HG02981 (cell line): ENCODE results near the gene RERG.
"Not testable (repeated sequence)": the region's sequence is repeated elsewhere in the genome, so short reads cannot be mapped to it uniquely, and the experiment has no call there.

ENCODE experiments used
- ATAC-seq: cut with Tn5 transposase; IDR thresholded peaks from one replicate; pipeline ENCODE4 v1.9.1; 2021; ENCODE audit warnings: mild to moderate bottlenecking, moderate library complexity; ENCODE audit not compliant: unreplicated experiment

Gene RERG

DNA sequence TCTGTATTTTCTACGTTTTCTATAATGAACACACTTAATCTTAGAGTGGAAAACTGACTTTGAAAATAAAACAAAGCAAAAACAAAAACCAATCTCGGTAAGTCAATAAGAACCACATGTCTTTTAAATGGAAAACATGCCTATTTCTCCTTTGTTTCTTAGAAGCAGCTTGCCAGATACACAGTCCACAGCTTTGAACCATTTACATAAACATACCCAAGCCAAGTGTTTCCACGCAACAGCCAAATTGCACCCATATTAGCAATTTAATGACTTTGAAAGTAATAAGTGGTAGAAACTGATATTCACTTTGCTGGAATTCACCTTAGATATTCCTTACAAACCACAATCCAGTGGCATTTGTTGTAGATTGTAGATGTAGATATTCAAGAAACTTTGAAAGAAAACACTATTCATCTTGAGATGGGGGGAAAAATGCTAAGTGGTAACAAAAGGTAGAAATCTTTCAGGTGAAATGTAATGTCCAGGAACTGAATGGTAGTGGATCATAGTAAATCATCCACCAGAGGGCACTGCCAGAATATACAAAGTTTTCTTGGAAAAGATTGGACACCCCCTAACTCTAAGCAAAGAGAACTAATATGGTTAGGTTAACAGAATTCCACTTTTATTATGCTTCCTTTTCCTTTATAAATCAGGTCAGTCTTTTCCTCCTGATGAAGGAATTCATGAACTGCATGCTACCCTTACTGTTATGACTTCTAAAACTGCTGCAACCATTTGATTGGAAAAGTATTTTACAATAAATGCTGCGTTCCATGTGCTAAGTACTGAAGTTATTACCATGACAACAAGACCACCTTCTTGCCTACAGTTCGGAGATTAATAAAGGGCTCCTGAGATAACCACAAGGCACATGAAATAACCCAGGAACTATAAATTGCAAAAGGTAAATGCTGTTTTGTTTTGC is 69.8 kb downstream of the RERG start:
- ATAC-seq: no peak

DNA sequence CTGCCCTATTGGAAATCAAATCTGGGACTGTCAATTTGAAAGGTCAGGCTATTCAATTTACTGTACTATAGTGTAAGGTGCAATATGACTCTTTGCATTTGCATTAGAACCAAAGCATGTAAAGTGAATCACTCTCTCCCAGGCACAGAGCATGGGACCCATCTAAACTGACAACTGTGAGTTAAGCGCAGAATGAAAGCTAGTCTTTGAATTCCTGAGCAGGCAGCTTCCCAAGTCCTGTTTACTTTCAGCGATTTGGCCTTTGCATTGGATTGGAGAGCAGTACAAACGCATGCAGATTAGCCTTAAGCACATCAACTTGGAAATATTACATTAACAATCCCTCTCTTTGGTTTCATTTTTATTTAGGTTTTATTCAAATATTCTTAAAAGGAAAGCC is 74.6 kb downstream of the RERG start:
- no peak for ATAC-seq

DNA sequence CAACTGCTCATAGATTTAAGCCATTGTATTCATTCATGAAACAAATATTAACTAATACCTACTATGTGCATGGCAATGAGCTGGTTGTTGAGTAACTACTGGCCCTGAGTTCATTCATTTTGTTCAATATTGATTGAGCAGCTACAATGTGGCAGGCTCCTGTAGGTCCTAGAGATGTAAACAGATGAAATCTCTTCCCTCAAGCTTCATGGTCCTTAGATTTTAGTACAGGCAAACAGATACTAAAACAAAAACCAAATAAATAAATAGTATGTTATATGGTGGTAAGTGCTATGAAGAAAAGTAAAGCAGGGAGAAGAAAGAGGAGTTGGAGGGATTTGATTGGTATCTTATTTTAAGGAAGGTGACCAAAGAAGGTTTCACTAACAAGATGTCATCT is 77.8 kb downstream of the RERG start:
- no peak for ATAC-seq

DNA sequence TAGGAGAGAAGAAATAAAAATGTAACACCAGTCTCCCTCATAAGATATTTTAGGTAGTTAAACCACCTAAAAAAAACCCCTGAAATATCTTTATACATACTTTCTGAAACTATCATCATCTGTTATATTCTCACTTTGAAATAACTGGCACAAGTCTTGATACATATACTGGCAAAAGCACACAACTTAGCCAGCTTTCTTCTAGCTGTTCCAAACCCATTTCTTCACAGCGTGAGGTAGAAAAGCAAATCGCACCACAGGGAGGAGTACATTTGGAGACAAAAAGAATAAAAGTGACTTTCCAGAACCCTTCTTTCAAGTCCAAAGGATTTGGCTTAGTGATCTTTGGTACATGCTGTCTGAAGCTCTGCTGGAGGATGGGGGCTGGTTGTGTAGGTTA is 78.5 kb downstream of the RERG start:
- ATAC-seq: no peak

DNA sequence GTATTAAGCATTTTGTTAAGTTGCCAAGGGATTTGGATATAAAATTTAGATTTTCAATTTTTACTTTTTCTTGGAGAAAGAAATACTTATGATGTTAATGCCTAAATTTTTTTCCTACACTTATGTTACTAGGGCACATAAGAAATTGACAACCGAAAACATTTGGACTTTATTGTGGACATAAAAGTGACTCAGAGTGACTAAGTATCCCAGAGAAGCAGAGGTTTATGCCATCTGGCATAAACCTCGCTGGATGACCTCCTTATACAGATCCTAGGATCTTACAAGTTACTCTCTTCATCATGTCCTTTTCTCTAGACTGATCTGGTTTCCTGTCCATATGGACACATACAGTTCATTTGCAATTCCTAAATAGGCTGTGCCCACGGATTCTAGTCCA is 89.8 kb downstream of the RERG start:
- no peak for ATAC-seq

DNA sequence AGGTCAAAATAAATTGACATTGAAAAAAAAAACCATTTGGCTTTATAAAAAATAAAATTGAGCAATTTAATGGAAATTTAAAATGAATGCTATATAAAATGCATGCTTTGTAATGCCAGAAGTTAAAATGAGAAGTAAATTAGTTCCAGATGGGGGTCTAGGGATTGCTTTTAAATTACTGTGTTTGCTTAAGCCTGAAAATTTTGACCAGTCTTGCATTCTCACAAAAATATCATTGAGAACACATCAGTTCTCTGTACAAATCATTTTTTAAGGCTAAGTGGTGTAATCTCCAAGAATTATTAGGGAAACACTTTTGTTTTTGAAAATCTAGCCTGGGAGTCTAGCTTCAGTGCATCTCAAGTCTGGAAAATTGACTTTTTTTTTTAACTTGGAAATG is 90.7 kb downstream of the RERG start:
- no peak for ATAC-seq

DNA sequence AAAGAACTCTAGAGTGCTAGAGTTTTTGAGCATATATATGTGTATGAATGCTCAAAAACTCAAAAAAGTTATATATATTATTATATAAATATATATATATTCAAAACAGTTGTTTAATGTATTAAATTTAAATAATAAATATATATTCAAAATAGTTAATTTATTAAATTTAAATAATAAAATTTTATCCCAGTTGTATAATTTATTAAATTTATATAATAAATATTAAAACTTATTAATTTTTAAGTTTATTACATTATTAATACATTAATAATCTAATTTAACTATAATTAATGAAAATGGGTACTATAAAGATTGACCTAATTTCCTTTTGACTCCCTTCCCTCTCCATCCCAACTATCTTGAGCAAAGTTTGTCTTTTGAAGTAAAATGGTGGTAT is 97.8 kb downstream of the RERG start:
- ATAC-seq: no peak

DNA sequence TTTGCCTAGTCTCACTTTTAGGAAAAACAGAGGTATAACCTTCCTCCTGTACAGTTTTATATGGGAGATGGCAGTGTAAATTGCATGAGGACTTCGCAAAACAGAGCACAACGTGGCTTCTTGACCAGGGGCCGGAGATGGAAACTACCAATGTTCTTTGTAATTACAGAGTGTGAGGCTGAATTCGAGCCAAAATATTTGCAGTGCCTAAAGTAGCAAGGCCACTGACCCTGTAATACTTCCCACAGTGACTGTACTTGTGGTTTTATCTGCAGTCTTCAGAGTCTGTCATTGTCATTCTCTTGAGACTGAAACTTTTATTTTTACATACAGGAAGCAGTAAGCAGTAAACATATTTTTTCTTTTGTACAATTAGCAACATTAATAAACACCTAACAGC is 98.9 kb downstream of the RERG start:
- no peak for ATAC-seq

DNA sequence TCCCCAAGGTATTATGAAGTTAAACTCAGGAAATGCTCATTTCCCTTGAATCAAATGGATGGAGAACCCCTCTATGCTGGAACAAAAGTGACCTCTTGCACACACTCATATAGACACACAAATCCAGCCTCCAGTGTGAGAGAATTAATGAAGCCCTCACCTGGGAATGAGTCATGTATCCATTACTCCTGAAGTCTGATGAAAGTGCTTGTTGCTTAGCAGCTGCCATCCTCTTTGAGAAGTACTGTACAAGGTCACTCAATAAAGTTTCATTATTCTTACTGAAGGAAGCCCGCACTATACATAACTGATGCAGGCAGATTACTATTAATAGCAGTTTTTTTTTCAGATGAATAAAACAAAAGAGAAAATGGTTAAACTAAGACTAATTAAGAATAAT is 102.3 kb downstream of the RERG start:
- ATAC-seq: no peak

DNA sequence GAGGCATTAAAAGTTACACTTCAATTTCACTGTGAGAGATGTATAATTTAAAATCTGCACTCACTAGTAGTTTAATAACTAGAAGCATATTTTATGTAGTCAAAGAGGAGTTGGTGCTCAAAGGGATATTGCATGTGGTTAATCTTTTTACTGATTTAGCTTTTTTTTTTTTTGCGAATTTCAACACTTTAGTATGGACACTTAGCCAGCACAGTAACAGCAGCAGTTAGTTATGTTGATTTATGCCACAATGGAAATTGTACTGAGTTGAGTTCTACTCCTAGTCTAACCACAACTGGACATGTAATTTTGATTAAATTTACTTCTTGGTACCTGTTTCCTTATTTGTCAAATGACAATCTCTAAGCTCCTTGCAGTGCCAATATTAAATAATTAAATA is 104.2 kb downstream of the RERG start:
- no peak for ATAC-seq

DNA sequence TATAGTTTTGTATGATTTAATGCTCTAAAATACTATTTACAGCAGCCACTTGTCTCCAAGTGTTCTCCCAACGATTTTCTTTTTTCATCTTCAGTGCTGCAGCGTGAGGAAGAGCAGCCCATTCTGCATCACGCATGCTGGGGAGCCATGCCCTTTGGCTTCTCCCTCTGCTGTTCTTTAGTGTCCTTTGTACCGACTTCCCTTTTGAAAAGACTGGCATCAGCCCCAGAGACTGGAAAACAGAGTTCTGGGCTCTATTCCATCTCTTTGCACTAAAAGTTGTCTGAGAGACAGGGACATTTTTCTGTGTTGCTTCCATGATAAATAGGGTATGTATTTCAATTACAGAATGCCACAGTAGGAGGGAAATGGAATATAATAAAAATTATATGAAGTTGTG is 105.1 kb downstream of the RERG start:
- no peak for ATAC-seq

DNA sequence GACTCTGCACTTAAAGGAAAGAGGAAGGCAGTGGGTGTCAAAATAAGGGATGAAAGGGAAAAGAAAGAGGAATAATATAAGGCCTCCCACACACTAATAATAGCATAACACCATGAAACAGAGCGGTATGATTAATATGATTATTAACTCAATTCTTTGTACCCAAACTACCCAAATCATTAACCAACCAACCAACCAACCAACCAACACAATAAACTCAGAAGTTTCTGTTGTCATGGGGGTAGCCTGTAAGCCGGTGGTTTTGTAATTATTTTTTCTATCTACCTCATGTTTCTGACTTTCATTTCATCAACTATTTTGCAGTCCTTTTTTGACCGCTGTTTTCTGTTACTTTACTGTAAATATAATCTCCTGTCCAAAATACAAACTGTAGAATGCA is 105.8 kb downstream of the RERG start:
- no peak for ATAC-seq

DNA sequence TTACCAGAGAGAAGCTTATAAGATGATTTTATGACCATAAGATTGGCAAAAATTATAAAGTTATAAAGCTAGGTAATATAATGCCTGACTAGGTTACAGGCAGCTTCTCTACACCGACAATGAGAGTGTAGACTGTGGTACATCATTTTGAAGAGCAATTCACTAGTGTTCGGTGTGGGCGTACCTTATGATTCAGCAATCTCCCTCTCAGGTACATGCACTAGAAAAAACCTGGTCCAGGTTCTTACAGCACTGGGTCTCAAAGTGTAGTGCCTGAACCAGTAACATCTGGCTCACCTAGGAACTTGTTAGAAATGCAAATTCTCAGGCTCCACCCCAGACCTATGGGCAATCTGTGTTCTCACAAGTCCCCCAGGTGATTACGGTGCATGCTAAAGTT is 106.7 kb downstream of the RERG start:
- no peak for ATAC-seq

DNA sequence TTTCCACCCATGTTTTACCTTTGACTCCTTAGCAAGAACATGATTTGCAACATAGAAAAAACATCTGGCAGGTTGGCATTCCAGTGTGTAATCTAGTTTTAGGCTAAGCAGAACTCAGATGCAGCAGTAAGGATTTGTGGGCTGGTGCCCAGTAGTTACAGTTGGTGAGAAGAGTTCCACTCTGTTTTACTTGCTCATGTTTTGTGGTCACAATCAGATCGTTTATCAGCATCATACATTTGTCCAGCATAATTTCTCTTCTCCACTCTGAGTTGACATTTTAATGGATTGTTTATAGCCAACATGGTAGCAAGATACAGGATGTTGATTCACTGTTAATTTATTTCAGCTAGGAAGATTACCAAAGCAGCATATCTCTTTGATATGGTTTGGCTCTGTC is 128.4 kb downstream of the RERG start:
- ATAC-seq: no peak

DNA sequence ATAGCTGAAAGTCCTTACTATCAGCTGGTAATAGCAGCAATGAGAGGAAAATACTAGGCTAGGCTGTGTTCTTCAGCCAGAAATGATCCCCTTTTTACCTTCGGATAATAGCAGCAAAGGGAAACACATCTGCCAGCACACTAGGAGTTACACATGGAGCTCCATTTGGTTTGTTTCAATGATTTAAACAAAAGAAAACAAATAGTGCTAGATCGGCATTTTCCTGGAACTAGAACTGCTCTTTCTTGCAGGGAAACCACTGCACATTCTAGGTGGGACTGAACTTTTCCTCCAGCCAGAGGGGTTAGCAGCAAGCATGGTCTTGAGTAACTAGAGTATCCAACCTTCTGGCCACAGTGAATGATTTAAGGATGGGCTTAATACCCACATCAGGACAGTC is 130.8 kb downstream of the RERG start:
- no peak for ATAC-seq

DNA sequence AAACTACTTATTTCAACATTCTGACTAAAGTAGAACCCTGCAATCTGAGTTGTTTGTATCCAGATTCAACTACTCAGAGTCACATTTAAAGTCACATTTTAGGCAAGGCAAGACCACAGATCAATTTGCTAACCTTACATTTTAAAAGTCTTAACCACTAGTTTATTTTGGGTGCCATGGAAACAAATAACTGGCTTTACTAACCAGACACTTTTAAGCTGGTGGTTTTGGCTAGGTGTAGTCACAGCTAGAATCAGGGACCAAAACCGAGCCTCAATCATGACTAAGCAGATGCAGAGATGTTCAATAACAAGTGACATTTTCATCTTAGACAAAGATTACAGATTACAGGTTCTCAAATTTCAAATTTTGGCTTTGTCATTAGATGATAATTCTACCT is 133.1 kb downstream of the RERG start:
- no peak for ATAC-seq

DNA sequence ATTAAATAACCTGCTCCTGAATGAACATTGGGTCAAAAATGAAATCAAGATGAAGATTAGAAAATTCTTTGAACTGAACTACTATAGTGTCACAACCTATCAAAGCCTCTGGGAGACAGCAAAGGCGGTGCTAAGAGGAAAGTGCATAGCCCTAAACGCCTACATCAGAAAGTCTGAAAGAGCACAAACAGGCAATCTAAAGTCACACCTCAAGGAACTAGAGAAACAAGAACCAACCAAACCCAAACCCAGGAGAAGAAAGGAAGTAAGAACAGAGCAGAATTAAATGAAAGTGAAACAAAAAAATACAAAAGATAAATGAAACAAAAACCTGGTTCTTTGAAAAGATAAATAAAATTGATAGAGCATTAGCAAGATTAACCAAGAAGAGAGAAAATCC is 143.5 kb downstream of the RERG start:
- not testable (repeated sequence) for ATAC-seq

DNA sequence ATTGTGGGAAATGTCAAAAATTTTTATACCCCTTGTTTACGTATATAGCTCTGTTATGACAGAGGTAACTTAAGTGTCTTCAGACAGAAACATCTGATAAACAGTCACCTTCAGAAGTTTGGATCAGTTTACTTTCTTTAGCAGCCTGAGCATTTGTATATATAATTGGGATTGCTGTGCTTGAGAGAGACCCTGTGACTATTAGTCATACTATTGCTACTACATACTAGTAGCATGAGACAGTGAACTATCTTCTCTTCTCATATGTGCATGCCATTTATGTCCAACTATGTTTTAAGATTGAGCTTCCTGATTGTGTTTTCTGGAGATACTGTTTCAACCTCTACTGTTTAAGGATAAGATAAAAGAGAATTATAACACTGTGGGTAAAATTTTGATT is 146.9 kb downstream of the RERG start:
- no peak for ATAC-seq

DNA sequence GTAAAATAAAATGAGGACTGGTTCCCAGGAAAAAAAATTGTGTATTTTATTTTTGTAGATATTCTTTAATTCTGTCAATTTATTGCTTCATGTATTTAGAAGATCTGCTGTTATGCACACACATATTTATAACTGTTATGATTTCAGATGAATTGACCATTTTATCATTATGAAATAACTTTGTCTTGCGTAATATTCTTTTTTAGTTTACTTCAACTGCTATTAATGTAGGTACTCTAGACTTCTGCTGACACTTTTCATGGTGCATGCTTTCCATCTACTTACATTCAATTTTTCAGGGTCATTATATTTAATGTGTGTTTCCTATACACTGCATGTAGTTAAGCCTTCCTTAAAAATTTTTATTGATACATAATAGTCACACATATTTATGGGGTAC is 162.1 kb downstream of the RERG start:
- ATAC-seq: no peak
